Mesendoderm (in vitro differentiated cells): ENCODE data around the gene ATP6V1F.

Experiments
- DNase-seq: peaks from one replicate; pipeline ENCODE4 v3.0.0; 2013
- H2AK5ac ChIP-seq: 2 replicates; pipeline ENCODE4 v1.6.1; 2013; ENCODE audit warnings: low read length, inconsistent platforms
- H2BK120ac ChIP-seq: 2 replicates; pipeline ENCODE4 v1.6.1; 2013; ENCODE audit warnings: low read depth, mild to moderate bottlenecking, low read length, moderate library complexity, mixed read lengths
- H2BK15ac ChIP-seq: replicated peaks from 2 replicates; pipeline ENCODE4 v1.6.1; 2013; ENCODE audit warnings: low read depth, mild to moderate bottlenecking, moderate library complexity
- H2BK5ac ChIP-seq: 2 replicates; pipeline ENCODE4 v1.6.1; 2013; ENCODE audit warnings: low read length, inconsistent platforms
- H3K18ac ChIP-seq: 2 replicates; pipeline ENCODE4 v1.6.1; 2013; ENCODE audit warnings: mild to moderate bottlenecking, low read length, mixed read lengths
- H3K23ac ChIP-seq: one replicate; pipeline ENCODE4 v1.6.1; 2013; ENCODE audit warnings: low read length
- H3K27ac ChIP-seq: 2 replicates; pipeline ENCODE4 v1.5.1; 2013; ENCODE audit warnings: low read depth, mild to moderate bottlenecking, inconsistent platforms, low read length, moderate library complexity
- H3K27me3 ChIP-seq: 2 replicates; pipeline ENCODE4 v1.6.1; 2013; ENCODE audit warnings: low read length, control low read depth, mild to moderate bottlenecking, inconsistent platforms; ENCODE audit not compliant: insufficient read depth, poor library complexity
- H3K36me3 ChIP-seq: 2 replicates; pipeline ENCODE4 v1.6.1; 2013; ENCODE audit warnings: low read length, inconsistent platforms; ENCODE audit not compliant: control insufficient read depth, insufficient read depth
- H3K4ac ChIP-seq: one replicate; pipeline ENCODE4 v1.6.1; 2013; ENCODE audit warnings: low read depth, mild to moderate bottlenecking, low read length, moderate library complexity
- H3K4me1 ChIP-seq: 2 replicates; pipeline ENCODE4 v1.6.1; 2013; ENCODE audit warnings: low read depth, low read length, inconsistent platforms; ENCODE audit not compliant: control insufficient read depth
- H3K4me2 ChIP-seq: 2 replicates; pipeline ENCODE4 v1.6.1; 2013; ENCODE audit warnings: low read length
- H3K4me3 ChIP-seq: 2 replicates; pipeline ENCODE4 v1.5.1; 2013; ENCODE audit warnings: mild to moderate bottlenecking, low read length
- H3K56ac ChIP-seq: one replicate; pipeline ENCODE4 v1.6.1; 2013; ENCODE audit warnings: low read length
- H3K79me1 ChIP-seq: 2 replicates; pipeline ENCODE4 v1.6.1; 2013; ENCODE audit warnings: low read length, inconsistent platforms
- H3K79me2 ChIP-seq: 2 replicates; pipeline ENCODE4 v1.6.1; 2013; ENCODE audit warnings: mild to moderate bottlenecking, low read length; ENCODE audit not compliant: control insufficient read depth, insufficient read depth
- H3K9ac ChIP-seq: 2 replicates; pipeline ENCODE4 v1.6.1; 2013; ENCODE audit warnings: low read length, inconsistent platforms
- H4K5ac ChIP-seq: one replicate; pipeline ENCODE4 v1.6.1; 2013; ENCODE audit warnings: low read length
- H4K8ac ChIP-seq: one replicate; pipeline ENCODE4 v1.6.1; 2013; ENCODE audit warnings: low read depth, mild to moderate bottlenecking, control low read depth, low read length, moderate library complexity
- WGBS: extraction: QIAGEN DNeasy Blood & Tissue Kit; methylation state at CpG from one replicate; pipeline ENCODE4 v1.1.7; 2013; ENCODE audit warnings: low lambda C conversion rate, missing lambda C conversion rate; ENCODE audit not compliant: insufficient coverage; ENCODE audit errors: extremely low coverage; 5-methylcytosine and 5-hydroxymethylcytosine counted together

The ATP6V1F gene

GRCh38 chr7:128892521-128893250 lies 30.0 kb downstream of the ATP6V1F start:
- no peak overlapping the region for H3K4me3 ChIP-seq
- DNase-seq = no peak
- no peaks in the 10 kb centered on the region for H3K27me3 ChIP-seq

GRCh38 chr7:128893251-128894100 lies 30.8 kb downstream of the ATP6V1F start:
- Histone ChIP-seq H4K8ac (no peak overlapping the region), H3K79me1 (no peaks in the 10 kb centered on the region), H4K5ac (no peak overlapping the region), H3K4ac (no peak overlapping the region), H3K79me2 (no peaks in the 10 kb centered on the region), H2BK5ac (no peak overlapping the region), H3K18ac (no peak overlapping the region), H2AK5ac (no peak overlapping the region), H2BK120ac (no peak overlapping the region), H3K56ac (no peak overlapping the region), H3K9ac (no peak overlapping the region), H2BK15ac (no peak overlapping the region), H3K4me3 (no peak overlapping the region), H3K27ac (no peak overlapping the region), H3K27me3 (no peaks in the 10 kb centered on the region), H3K23ac (no peak overlapping the region), H3K4me2 (no peak overlapping the region), H3K4me1 (no peaks in the 10 kb centered on the region), H3K36me3 (no peaks in the 10 kb centered on the region)
- DNase-seq = no peak
- no CpG with 5 or more reads among the region's 23 CpGs for WGBS

More at GRCh38 chr7:128892521-128893250, 30.0 kb downstream of the ATP6V1F start:
- Histone ChIP-seq H2AK5ac (no peak overlapping the region), H3K23ac (no peak overlapping the region), H4K8ac (no peak overlapping the region), H3K4me2 (no peak overlapping the region), H2BK15ac (no peak overlapping the region), H3K18ac (no peak overlapping the region), H3K4me1 (no peaks in the 10 kb centered on the region), H3K56ac (no peak overlapping the region), H3K79me2 (no peaks in the 10 kb centered on the region), H3K27ac (no peak overlapping the region), H3K4ac (no peak overlapping the region), H4K5ac (no peak overlapping the region), H3K9ac (no peak overlapping the region), H2BK120ac (no peak overlapping the region), H2BK5ac (no peak overlapping the region), H3K36me3 (no peaks in the 10 kb centered on the region), H3K79me1 (no peaks in the 10 kb centered on the region)
- WGBS = no CpG with 5 or more reads among the region's 13 CpGs

GRCh38 chr7:128894101-128894440 lies 31.4 kb downstream of the ATP6V1F start:
- Histone ChIP-seq H4K8ac (no peak overlapping the region), H3K18ac (no peak overlapping the region), H3K27ac (no peak overlapping the region), H3K4ac (no peak overlapping the region), H3K23ac (no peak overlapping the region), H3K4me2 (no peak overlapping the region), H2AK5ac (no peak overlapping the region), H3K4me1 (no peaks in the 10 kb centered on the region), H3K79me2 (no peaks in the 10 kb centered on the region), H3K79me1 (no peaks in the 10 kb centered on the region), H3K9ac (no peak overlapping the region), H3K4me3 (no peak overlapping the region), H4K5ac (no peak overlapping the region), H2BK5ac (no peak overlapping the region), H3K27me3 (no peaks in the 10 kb centered on the region), H3K56ac (no peak overlapping the region), H2BK15ac (no peak overlapping the region), H2BK120ac (no peak overlapping the region), H3K36me3 (no peaks in the 10 kb centered on the region)
- DNase-seq = no peak
- WGBS = no CpG with 5 or more reads among the region's 6 CpGs

GRCh38 chr7:128895320-128895719 lies 32.7 kb downstream of the ATP6V1F start:
- Histone ChIP-seq H2BK15ac (no peak overlapping the region), H3K4me1 (no peaks in the 10 kb centered on the region), H3K27me3 (no peaks in the 10 kb centered on the region), H2BK120ac (no peak overlapping the region), H3K18ac (no peak overlapping the region), H3K79me1 (no peaks in the 10 kb centered on the region), H4K5ac (no peak overlapping the region), H3K4me2 (no peak overlapping the region), H4K8ac (no peak overlapping the region), H3K23ac (no peak overlapping the region), H3K79me2 (no peaks in the 10 kb centered on the region), H3K27ac (no peak overlapping the region), H2BK5ac (no peak overlapping the region), H2AK5ac (no peak overlapping the region), H3K56ac (no peak overlapping the region), H3K36me3 (no peaks in the 10 kb centered on the region), H3K4me3 (no peak overlapping the region), H3K4ac (no peak overlapping the region), H3K9ac (no peak overlapping the region)
- no peak for DNase-seq
- no CpG with 5 or more reads among the region's 3 CpGs for WGBS

- H3K79me2 ChIP-seq = no peaks in the 10 kb centered on the region
- DNase-seq = peak; percentile 40
- H3K4me3 ChIP-seq = no peak overlapping the region
- H3K27ac ChIP-seq = no peak overlapping the region
- H3K56ac ChIP-seq = no peak overlapping the region
- no peak overlapping the region for H2BK5ac ChIP-seq
- H3K4me1 ChIP-seq = no peaks in the 10 kb centered on the region
- H4K5ac ChIP-seq = no peak overlapping the region
- H3K4ac ChIP-seq = no peak overlapping the region
- no peak overlapping the region for H2BK15ac ChIP-seq
- H2AK5ac ChIP-seq = no peak overlapping the region
- H3K4me2 ChIP-seq = no peak overlapping the region
- no peak overlapping the region for H4K8ac ChIP-seq
- H3K79me1 ChIP-seq = no peaks in the 10 kb centered on the region
- no peak overlapping the region for H3K23ac ChIP-seq
- H3K9ac ChIP-seq = no peak overlapping the region
- no peak overlapping the region for H2BK120ac ChIP-seq
- H3K36me3 ChIP-seq = no peaks in the 10 kb centered on the region
- H3K18ac ChIP-seq = no peak overlapping the region
- H3K27me3 ChIP-seq = no peaks in the 10 kb centered on the region
These were observed 36.7 kb downstream of the ATP6V1F start for GRCh38 chr7:128899392-128899791.
